T-cell (primary cell): Measurements from ENCODE around the gene KIF12. TPM values are rescaled to one million over a fixed set of nuclear protein-coding genes. Genes with fewer than 3 reads are reported as not detected.
A peak's percentile ranks its signal among the peaks of the same experiment; 100 is the strongest.

ENCODE experiments used
- ATAC-seq, 4 experiments: fragments of 200-7000 bp in 3 of 4; fragments of 150-1000 bp in 1 of 4; cut with Tn5 transposase; replicated peaks in 1 of 4; 1 replicate in 3 of 4; 2 replicates in 1 of 4; pipeline ENCODE4 v1.10.0; 2021; ENCODE audit warnings: moderate library complexity in 3 of 4, mild to moderate bottlenecking in 2 of 4, moderate number of reproducible peaks in 1 of 4
- CTCF ChIA-PET, 2 donors: fragments of 300-600 bp; sonication (Branson Sonifier 250); formaldehyde crosslinking; loops; one replicate each; lab custom pipeline; 2022; ENCODE audit warnings: antibody characterized with exemption in 2 of 2; lab: Charles Lee
- POLR2A ChIA-PET, 2 donors: fragments of 300-600 bp; sonication (Branson Sonifier 250); formaldehyde crosslinking; loops; one replicate each; lab custom pipeline; 2022; ENCODE audit warnings: antibody characterized with exemption in 2 of 2; lab: Charles Lee
- DNase-seq, 35 experiments: peaks; one replicate each; pipeline versions ENCODE4 v3.0.0 to v3.0.0-alpha.2; 2013 to 2023
- H3K27ac ChIP-seq: one replicate; pipeline ENCODE4 v1.5.1; 2013; ENCODE audit warnings: low read length
- H3K27me3 ChIP-seq, 2 experiments: replicated peaks in 1 of 2; 1 replicate in 1 of 2; 2 replicates in 1 of 2; pipeline versions ENCODE4 v1.6.1 to v1.7.0; 2013; ENCODE audit warnings: low read length in 1 of 2, mixed read lengths in 1 of 2; ENCODE audit not compliant: control insufficient read depth in 2 of 2, insufficient read depth in 2 of 2; ENCODE audit errors: extremely low read depth in 1 of 2
- H3K36me3 ChIP-seq, 2 donors: 1 replicate in 1 of 2; 2 replicates in 1 of 2; pipeline versions ENCODE4 v1.6.1 to v1.7.0; 2013; ENCODE audit warnings: low read length in 1 of 2; ENCODE audit not compliant: control insufficient read depth in 2 of 2, insufficient read depth in 1 of 2; ENCODE audit errors: extremely low read depth in 1 of 2
- H3K4me1 ChIP-seq, 2 experiments: 1 replicate in 1 of 2; 2 replicates in 1 of 2; pipeline versions ENCODE4 v1.6.1 to v1.7.0; 2013; ENCODE audit warnings: low read length in 2 of 2, mixed read lengths in 1 of 2; ENCODE audit not compliant: insufficient read depth in 2 of 2, control insufficient read depth in 1 of 2; ENCODE audit errors: extremely low read depth in 1 of 2
- H3K4me3 ChIP-seq, 2 donors: 1 replicate in 1 of 2; 2 replicates in 1 of 2; pipeline versions ENCODE4 v1.5.1 to v1.7.0; 2013; ENCODE audit warnings: mild to moderate bottlenecking in 2 of 2, low read length in 1 of 2, moderate library complexity in 1 of 2; ENCODE audit not compliant: control insufficient read depth in 1 of 2; ENCODE audit errors: extremely low read depth in 1 of 2
- H3K9me3 ChIP-seq: 2 replicates; pipeline ENCODE4 v1.7.0; 2013
- H3K27ac Mint-ChIP-seq, 2 donors: one replicate each; pipeline ENCODE4 v1.8.0; 2020 to 2021; ENCODE audit warnings: mild to moderate bottlenecking in 2 of 2, mixed read lengths in 2 of 2
- H3K27me3 Mint-ChIP-seq, 2 donors: one replicate each; pipeline ENCODE4 v1.8.0; 2021 to 2022; ENCODE audit warnings: mixed read lengths in 2 of 2
- H3K36me3 Mint-ChIP-seq: one replicate; pipeline ENCODE4 v1.8.0; 2021; ENCODE audit warnings: mixed read lengths
- H3K4me1 Mint-ChIP-seq, 3 donors: one replicate each; pipeline ENCODE4 v1.8.0; 2020 to 2022; ENCODE audit warnings: mixed read lengths in 3 of 3, mild to moderate bottlenecking in 1 of 3
- H3K4me3 Mint-ChIP-seq, 3 donors: one replicate each; pipeline ENCODE4 v1.8.0; 2020 to 2022; ENCODE audit warnings: mild to moderate bottlenecking in 3 of 3, mixed read lengths in 3 of 3, moderate library complexity in 3 of 3
- H3K9me3 Mint-ChIP-seq, 3 donors: one replicate each; pipeline ENCODE4 v1.8.0; 2020 to 2022; ENCODE audit warnings: mixed read lengths in 3 of 3
- WGBS: methylation state at CpG from one replicate; pipeline ENCODE4 v1.1.5; 2013; ENCODE audit warnings: missing lambda C conversion rate; ENCODE audit not compliant: insufficient coverage; 5-methylcytosine and 5-hydroxymethylcytosine counted together
- total RNA-seq, 35 experiments: library from RNA in 6 of 35; stranded (reverse) in 6 of 35; fragments of 120-200 nt in 1 of 35; gene quantifications; one replicate each; pipeline versions ENCODE4 v1.2.1 to v1.2.4 and lab custom pipeline; 2013 to 2026

The KIF12 gene
- total RNA-seq, 5 donors from 2014 or later (not counting 1 experiment from before 2014, with no cell fraction given), result 0.10 TPM; not detected in 4

GRCh38 chr9:114088571-114089170 lies 10.4 kb downstream of the KIF12 start:
- H3K27me3 ChIP-seq, result peaks cover 0 to 18% of the 10 kb centered on the region in 2 experiments
- no peaks in the 10 kb centered on the region for H3K36me3 ChIP-seq
- CTCF ChIA-PET, result interaction anchor here in 1 of 2 donors (0.5 kb wide), 1 partner anchor 210 kb away, joined by 6 read pairs; no protein-coding TSS in a partner anchor
- H3K4me3 Mint-ChIP-seq, result no peak overlapping the region
- peaks cover 11 to 18% of the 10 kb centered on the region in 2 donors for H3K27me3 Mint-ChIP-seq
- no peak overlapping the region for H3K4me3 ChIP-seq
- WGBS, result 74% methylated on average over 7 of the region's 7 CpGs
- H3K27ac Mint-ChIP-seq, result no peak overlapping the region
- H3K36me3 Mint-ChIP-seq, result no peaks in the 10 kb centered on the region
- POLR2A ChIA-PET, result no interaction called here
- ATAC-seq (no peak), DNase-seq (no peak)
- H3K4me1 ChIP-seq, result no peaks in the 10 kb centered on the region
- no peaks in the 10 kb centered on the region for H3K9me3 ChIP-seq
- H3K27ac ChIP-seq, result no peak overlapping the region
- no peaks in the 10 kb centered on the region for H3K9me3 Mint-ChIP-seq
- H3K4me1 Mint-ChIP-seq, result no peaks in the 10 kb centered on the region

- ATAC-seq, result no peak
- no peak overlapping the region for H3K27ac Mint-ChIP-seq
- POLR2A ChIA-PET, result interaction anchor here in 1 of 2 donors (0.5 kb wide), 1 partner anchor 206 kb away, joined by 3 read pairs; no protein-coding TSS in a partner anchor
These were observed 11.4 kb downstream of the KIF12 start for GRCh38 chr9:114087721-114088120.

GRCh38 chr9:114086607-114087006 lies 12.5 kb downstream of the KIF12 start:
- WGBS, result 62% methylated on average over 3 of the region's 4 CpGs
- Histone ChIP-seq H3K27ac (no peak overlapping the region), H3K4me1 (peaks cover 0 to 4% of the 10 kb centered on the region in 2 experiments), H3K9me3 (no peaks in the 10 kb centered on the region), H3K27me3 (peaks cover 0 to 11% of the 10 kb centered on the region in 2 experiments), H3K4me3 (no peak overlapping the region), H3K36me3 (no peaks in the 10 kb centered on the region)
- POLR2A ChIA-PET, result no interaction called here
- ATAC-seq (no peak), DNase-seq (no peak)
- no peaks in the 10 kb centered on the region for H3K9me3 Mint-ChIP-seq
- no peak overlapping the region for H3K27ac Mint-ChIP-seq
- H3K4me1 Mint-ChIP-seq, result peaks cover 0 to 2% (median 0%) of the 10 kb centered on the region in 3 donors
- H3K27me3 Mint-ChIP-seq, result peaks cover 9 to 11% of the 10 kb centered on the region in 2 donors
- CTCF ChIA-PET, result no interaction called here
- no peaks in the 10 kb centered on the region for H3K36me3 Mint-ChIP-seq
- H3K4me3 Mint-ChIP-seq, result no peak overlapping the region

More at GRCh38 chr9:114087721-114088120, 11.4 kb downstream of the KIF12 start:
- H3K9me3 ChIP-seq, result no peaks in the 10 kb centered on the region
- H3K4me3 Mint-ChIP-seq, result no peak overlapping the region
- no peak overlapping the region for H3K4me3 ChIP-seq
- no peaks in the 10 kb centered on the region for H3K36me3 ChIP-seq
- no peak overlapping the region for H3K27ac ChIP-seq
- DNase-seq, result no peak
- peaks cover 11 to 13% of the 10 kb centered on the region in 2 donors for H3K27me3 Mint-ChIP-seq
- H3K4me1 Mint-ChIP-seq, result no peaks in the 10 kb centered on the region
- H3K9me3 Mint-ChIP-seq, result no peaks in the 10 kb centered on the region
- CTCF ChIA-PET, result no interaction called here
- H3K36me3 Mint-ChIP-seq, result no peaks in the 10 kb centered on the region
- H3K27me3 ChIP-seq, result peaks cover 0 to 9% of the 10 kb centered on the region in 2 experiments
- 68% methylated on average over 4 of the region's 7 CpGs for WGBS
- no peaks in the 10 kb centered on the region for H3K4me1 ChIP-seq

GRCh38 chr9:114086009-114086408 lies 13.1 kb downstream of the KIF12 start:
- DNase-seq (no peak), ATAC-seq (no peak)
- Mint-ChIP-seq H3K4me1 (peaks cover 0 to 2% (median 0%) of the 10 kb centered on the region in 3 donors), H3K27ac (no peak overlapping the region), H3K36me3 (no peaks in the 10 kb centered on the region), H3K27me3 (peaks cover 11% of the 10 kb centered on the region in 2 donors), H3K9me3 (no peaks in the 10 kb centered on the region), H3K4me3 (no peak overlapping the region)
- peaks cover 0 to 16% of the 10 kb centered on the region in 2 experiments for H3K27me3 ChIP-seq
- no peak overlapping the region for H3K4me3 ChIP-seq
- ChIA-PET POLR2A (no interaction called here), CTCF (no interaction called here)
- WGBS, result 80% methylated on average over 4 of the region's 6 CpGs
- no peak overlapping the region for H3K27ac ChIP-seq
- H3K36me3 ChIP-seq, result no peaks in the 10 kb centered on the region
- H3K4me1 ChIP-seq, result peaks cover 0 to 4% of the 10 kb centered on the region in 2 experiments
- H3K9me3 ChIP-seq, result no peaks in the 10 kb centered on the region

GRCh38 chr9:114085387-114085789 lies 13.7 kb downstream of the KIF12 start:
- CTCF ChIA-PET, result no interaction called here
- Mint-ChIP-seq H3K27me3 (peaks cover 8% of the 10 kb centered on the region in 2 donors), H3K9me3 (no peaks in the 10 kb centered on the region), H3K4me1 (peaks cover 0 to 2% (median 0%) of the 10 kb centered on the region in 3 donors), H3K4me3 (no peak overlapping the region), H3K36me3 (no peaks in the 10 kb centered on the region), H3K27ac (no peak overlapping the region)
- no peaks in the 10 kb centered on the region for H3K36me3 ChIP-seq
- H3K4me3 ChIP-seq, result no peak overlapping the region
- DNase-seq, result no peak
- POLR2A ChIA-PET, result no interaction called here
- 86% methylated on average over 7 of the region's 9 CpGs for WGBS
- H3K27me3 ChIP-seq, result peaks cover 0 to 16% of the 10 kb centered on the region in 2 experiments
- peaks cover 0 to 4% of the 10 kb centered on the region in 2 experiments for H3K4me1 ChIP-seq
- no peak for ATAC-seq
- no peak overlapping the region for H3K27ac ChIP-seq
- H3K9me3 ChIP-seq, result no peaks in the 10 kb centered on the region

- POLR2A ChIA-PET, result no interaction called here
- CTCF ChIA-PET, result interaction anchor here (0.9 to 2.2 kb wide), 4 partner anchors 25 to 224 kb away, joined by 3 to 7 read pairs (median 4); no protein-coding TSS in a partner anchor
- Histone ChIP-seq H3K27me3 (peaks cover 0 to 16% of the 10 kb centered on the region in 2 experiments), H3K36me3 (no peaks in the 10 kb centered on the region), H3K4me1 (peaks cover 0 to 4% of the 10 kb centered on the region in 2 experiments), H3K4me3 (no peak overlapping the region), H3K27ac (no peak overlapping the region), H3K9me3 (no peaks in the 10 kb centered on the region)
- Mint-ChIP-seq H3K27ac (no peak overlapping the region), H3K4me3 (no peak overlapping the region), H3K9me3 (no peaks in the 10 kb centered on the region), H3K4me1 (peaks cover 0 to 2% (median 0%) of the 10 kb centered on the region in 3 donors), H3K27me3 (peaks cover 4 to 5% of the 10 kb centered on the region in 2 donors), H3K36me3 (no peaks in the 10 kb centered on the region)
- ATAC-seq, result no peak
- peak in 1 of 35 experiments; percentile 12 for DNase-seq
- WGBS, result 66% methylated on average over 4 of the region's 11 CpGs
These were observed 14.6 kb downstream of the KIF12 start for GRCh38 chr9:114084282-114085073.
